ENCODE measurements around the gene CEP76.

The CEP76 gene

GRCh38 chr18:12702221-12703095, at the start of gene CEP76, which contains the start of gene PSMG2:
TSS of gene CEP76 (minus strand) at chr18:12702723. CDS start at chr18:12702548, 175 bp downstream.
TSS of gene PSMG2 (plus strand) at chr18:12703042. CDS start at chr18:12703108, 66 bp downstream.
- DNase-seq, result peak; percentile 92

DNA sequence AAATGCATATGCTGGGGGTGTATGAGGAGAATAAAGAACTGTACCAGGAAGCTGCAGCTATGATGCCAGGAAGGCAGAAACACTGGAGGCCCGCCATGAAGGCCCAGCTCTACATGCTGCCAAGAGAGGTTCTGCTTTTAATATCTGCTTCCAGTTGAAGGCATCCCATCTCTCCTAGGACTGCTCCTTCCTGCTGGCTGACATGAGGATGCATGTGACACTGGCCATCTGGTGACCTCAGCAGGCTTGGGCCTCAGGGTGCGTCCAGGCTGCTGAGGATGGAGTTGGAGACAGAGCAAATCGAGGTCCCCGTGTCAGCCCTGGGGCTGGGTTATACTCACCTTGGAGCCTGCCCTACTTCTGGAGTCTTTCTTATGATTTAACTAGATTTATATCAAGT, 49.4 kb upstream of the CEP76 start:
- no peak for DNase-seq

DNA sequence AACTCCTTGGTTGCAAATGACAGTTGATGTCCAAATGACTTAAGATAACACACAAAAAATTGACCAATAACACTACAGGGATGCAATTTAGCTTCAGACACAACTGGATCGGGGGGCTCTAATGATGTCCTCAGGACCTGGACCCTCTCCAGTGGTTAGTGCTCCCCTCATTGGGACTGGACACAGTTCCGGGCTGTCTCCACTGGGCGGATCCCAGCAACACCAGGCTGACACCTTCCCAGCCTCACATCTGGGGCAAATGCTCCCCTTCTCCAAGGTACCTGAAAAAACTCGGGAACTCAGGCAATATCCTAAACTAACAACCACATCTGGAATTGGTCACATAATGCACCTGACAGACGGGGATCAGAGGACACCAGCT, 49.0 kb upstream of the CEP76 start:
- no peak for DNase-seq

GRCh38 chr18:12750715-12751502, 48.4 kb upstream of the CEP76 start:
- DNase-seq, result no peak

- peak; percentile 95 for DNase-seq
Observed at GRCh38 chr18:12750076-12750714, 47.7 kb upstream of the CEP76 start.

DNA sequence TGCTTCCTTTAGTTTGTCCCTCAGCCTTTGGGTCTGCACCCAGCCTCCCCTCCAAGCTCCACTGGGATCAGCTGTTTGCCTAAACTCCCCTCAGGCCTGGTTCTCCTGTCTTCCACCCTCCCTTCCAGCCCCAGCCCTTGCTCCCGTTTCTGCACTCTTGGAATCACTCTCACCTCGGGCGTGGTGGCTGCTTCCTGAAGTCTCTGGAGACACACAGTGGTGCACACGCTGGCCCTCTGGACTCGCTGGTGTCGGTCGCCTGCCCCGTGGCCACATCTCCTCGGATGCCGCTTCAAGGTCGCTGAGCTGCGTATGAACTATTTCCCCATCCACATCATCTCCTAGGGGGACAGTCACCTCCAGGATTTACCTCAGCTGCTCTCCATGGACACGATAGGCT, 46.6 kb upstream of the CEP76 start:
- no peak for DNase-seq

GRCh38 chr18:12748671-12749070, 46.1 kb upstream of the CEP76 start:
- no peak for DNase-seq

DNA sequence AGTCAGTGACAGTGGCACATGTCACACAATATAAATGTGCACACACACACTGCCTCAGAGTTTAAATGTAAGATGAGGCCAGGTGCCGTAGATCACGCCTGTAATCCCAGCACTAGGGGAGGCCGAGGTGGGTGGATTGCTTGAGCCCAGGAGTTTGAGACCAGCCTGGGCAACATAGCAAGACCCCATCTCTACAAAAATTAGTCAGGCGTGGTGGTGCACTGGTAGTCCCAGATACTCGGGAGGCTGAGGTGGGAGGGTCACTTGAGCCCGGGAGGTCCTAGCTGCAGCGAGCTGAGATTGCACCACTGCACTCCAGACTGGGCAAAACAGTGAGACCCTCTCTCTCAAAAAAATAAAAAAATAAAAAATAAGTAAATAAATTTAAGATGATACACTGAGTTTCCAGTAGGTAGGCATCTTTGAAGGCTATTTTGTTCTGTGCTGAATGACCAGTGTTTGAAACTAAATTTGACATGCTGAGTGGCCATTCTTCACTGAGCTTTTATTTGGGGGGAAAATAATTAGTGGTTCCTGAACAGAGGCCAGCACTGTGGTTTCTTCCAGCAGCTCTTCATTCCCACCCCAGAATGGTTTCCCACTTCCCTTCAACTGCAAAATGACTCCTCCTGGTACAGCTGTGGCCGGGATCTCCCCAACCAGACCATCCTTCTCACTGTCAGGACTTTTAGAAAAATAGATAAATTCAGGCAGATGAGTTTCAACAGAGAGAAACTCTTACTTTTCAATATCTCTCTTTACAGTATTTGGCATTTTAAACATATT, 45.2 kb upstream of the CEP76 start:
- DNase-seq, result no peak

GRCh38 chr18:12745095-12745795, 42.7 kb upstream of the CEP76 start:
- DNase-seq, result no peak

DNA sequence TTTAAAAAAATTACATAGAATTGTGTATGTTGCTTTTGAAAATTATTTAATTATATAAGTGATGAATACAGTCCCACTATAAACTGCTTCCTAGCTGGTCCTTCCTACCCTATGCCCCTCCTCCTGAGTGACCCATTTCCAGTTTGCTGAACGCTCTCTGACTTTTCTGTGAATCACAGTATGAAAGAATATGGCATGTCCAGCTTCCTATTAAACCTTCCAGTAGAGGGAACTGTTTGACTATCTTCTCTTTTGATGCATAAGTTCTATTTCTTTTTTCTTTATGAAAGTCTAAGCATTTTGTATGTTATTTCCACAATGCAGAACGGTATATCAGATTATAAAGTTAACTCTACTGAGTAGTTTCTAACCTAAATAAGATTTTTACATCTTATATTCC, 41.6 kb upstream of the CEP76 start:
- peak; percentile 24 for DNase-seq

GRCh38 chr18:12742453-12742852, 39.9 kb upstream of the CEP76 start:
- no peak for DNase-seq

GRCh38 chr18:12741351-12741750, 38.8 kb upstream of the CEP76 start:
- peak; percentile 39 for DNase-seq

DNA sequence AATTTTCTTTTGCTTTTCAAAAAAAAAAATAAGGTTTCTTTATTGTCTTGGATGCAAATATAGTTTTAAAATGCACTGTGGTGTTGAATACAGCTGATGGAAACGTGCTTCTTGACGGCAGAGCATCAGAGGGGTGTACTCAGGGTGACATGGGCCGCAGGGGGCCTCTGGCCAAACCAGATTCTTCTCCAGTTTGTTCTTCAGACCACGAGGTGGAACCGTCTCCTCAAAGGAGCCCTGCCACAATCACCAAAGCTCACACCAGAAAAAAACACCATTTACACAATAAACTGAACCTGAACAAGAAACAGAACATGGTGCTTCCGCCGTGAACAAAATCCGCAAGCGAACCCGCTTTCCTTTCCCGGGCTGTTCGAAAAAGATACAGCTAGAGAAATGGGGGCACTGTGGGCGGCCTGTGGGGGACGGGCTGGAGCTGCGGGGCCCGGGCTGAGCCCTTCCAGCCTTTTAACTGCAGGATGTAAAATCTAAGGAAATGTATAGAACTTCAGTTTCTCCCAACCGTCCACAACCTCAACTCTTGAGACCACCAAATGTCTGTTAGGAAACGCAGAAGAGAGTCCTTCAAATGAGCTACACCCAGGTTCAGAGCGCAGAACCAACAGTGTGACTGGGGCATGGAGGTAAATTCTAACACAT, 34.9 kb upstream of the CEP76 start:
- no peak for DNase-seq

DNA sequence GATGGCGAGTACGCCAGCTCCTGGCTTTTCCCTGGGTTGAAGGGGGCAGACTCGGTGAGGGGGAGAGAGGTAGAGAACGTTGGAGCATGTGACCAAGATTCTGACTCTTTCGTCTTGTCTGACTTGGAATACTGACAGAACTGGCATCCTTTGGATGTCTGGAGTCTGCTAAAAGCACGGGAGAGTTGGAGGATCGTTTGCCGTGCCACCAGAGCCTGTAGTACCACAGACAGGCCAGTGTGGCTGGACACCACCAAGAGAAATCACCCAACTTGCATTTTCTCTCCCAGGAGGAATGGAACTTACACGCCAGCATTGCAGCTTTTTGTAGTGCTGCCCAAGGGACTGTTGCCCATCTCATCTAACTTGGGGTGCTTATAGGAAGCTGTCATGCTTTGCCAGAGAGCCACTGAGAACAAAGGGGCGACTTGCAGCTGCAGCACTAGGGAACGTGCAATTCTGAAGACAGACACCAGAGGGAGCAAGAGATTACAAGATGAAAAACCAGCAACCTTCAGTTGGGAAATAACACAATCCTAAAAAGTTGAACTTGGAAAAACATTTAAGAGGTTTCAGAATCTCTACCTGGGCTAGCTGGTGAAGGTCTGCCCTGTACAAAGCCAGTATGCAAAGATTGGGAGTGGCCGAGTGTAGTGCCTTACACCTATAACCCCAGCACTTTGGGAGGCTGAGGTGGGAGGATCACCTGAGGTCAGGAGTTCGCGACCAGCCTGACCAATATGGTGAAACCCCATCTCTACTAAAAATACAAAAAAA, 24.4 kb upstream of the CEP76 start:
- DNase-seq, result peak; percentile 13

DNA sequence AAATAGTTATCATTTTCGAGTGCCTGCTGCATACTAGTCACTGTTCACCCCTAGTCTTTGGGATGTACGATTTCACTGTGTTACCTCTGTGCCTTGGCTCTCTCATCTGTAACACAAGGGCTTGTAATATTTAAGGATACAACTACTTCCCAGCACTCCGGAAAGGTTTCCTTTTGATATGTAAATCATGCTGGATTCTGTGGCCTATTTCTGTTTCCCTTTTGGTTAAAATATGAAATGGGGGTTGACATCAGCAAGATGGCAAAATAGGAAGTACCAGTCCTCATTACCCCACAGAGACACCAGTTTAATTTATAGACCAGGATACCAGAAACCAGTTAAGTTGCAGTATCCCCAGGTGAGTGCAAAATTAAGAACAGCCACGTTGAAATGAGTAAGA, 23.8 kb upstream of the CEP76 start:
- no peak for DNase-seq

GRCh38 chr18:12722731-12723130, 20.2 kb upstream of the CEP76 start:
- DNase-seq, result no peak

GRCh38 chr18:12721495-12722275, 19.2 kb upstream of the CEP76 start:
- no peak for DNase-seq

GRCh38 chr18:12711446-12711845, 8.9 kb upstream of the CEP76 start:
- no peak for DNase-seq

- no peak for DNase-seq
Observed at GRCh38 chr18:12703664-12704063, 1.1 kb upstream of the CEP76 start.

GRCh38 chr18:12703096-12703567, 609 bp upstream of the CEP76 start:
- no peak for DNase-seq
